UCSD-AML1 (cell line): Measurements from ENCODE around the gene ANKRD11.

Source experiments
- DNase-seq: peaks from one replicate; lab custom pipeline; 2025; ENCODE audit not compliant: unreplicated experiment; lab: John Stamatoyannopoulos, UW

ANKRD11 gene

DNA sequence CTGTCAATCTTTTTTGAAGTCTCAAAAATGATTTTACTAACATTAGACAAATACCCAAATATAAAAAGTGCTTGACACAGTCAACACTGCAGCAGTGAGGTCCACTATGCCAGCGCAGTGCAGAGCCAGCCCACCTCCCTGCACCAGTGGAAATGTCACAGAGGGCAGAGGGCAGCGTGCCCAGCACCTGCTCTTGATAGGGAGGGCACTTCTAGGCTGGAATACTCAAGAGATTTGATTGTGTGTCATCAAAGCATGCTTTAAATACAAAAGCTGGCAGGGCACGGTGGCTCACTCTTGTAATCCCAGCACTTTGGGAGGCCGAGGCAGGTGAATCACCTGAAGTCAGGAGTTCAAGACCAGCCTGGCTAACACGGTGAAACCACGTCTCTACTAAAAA, 136.0 kb downstream of the ANKRD11 start:
- no peak for DNase-seq

DNA sequence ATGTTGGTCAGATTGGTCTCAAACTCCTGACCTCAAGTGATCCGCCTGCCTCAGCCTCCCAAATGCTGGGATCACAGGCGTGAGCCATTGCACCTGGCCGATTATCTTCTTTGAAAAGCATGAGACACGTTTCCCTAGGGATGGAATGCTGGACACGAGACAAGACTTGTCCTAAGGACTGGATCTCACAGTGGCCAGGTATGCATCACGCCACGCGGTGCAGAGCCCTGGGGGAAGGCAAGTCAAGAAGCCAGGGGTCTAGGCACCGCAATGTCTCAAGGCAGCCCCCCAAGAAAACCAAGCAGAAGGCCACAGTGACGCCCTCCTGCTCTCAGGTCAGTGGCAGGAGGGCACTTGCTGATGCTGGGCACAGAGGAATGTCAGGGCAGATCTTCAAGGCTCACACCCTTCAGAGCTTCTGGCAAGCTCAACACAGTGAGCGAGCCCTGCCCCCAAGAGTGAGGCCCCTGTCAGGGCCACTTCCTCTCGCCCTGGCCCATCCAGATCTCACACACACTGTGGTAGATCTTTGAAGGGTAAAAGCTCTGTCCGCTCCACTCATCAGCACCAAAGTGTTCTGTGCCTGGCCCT, 138.2 kb downstream of the ANKRD11 start:
- no peak for DNase-seq

DNA sequence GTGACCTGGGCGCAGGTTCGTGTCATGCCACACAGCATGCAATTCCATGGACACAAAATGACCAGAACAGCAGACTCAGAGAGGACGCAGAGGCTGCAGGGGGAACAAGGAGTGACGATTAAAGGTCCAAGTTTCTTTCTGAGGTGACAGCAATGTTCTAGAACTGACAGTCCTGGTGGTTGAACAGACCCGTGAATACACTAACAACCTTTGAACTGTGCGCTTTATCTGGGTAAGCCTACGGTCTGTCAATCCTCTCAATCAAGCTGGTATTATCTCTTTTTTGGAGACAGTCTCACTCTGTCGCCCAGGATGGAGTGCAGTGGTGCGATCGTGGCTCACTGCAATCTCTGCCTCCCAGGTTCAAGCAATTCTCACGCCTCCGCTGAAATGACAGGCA, 138.7 kb downstream of the ANKRD11 start:
- no peak for DNase-seq

DNA sequence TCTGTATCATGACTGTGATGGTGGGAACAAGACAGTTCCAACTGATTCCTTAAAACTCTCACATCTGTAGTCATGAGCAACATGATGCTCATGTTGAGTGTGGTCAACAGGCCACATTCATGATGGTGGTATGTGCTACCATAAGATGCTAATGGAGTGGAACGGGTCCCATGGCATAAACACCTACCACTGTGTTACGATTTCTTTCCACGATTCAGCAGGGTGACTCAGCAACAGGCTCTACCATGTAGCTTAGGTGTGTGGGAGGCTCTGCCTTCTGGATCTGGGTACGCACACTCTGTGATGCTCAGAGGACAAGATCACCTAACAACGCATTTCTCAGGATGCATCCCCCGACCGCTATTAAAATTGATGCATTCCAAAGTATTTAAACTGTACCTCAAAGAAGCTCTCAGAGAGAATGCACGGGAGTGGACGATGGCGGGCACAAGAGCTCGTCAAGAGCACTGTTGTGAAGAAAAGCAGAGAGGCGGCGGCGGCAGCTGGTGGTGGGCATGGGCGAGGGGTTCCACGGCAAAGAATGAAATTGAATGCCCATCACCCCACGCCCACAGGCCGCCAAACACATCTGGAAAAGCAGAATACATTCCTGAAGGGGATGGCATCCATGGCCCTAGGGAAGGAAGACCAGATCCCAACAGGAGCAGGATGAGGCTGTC, 139.5 kb downstream of the ANKRD11 start:
- no peak for DNase-seq

DNA sequence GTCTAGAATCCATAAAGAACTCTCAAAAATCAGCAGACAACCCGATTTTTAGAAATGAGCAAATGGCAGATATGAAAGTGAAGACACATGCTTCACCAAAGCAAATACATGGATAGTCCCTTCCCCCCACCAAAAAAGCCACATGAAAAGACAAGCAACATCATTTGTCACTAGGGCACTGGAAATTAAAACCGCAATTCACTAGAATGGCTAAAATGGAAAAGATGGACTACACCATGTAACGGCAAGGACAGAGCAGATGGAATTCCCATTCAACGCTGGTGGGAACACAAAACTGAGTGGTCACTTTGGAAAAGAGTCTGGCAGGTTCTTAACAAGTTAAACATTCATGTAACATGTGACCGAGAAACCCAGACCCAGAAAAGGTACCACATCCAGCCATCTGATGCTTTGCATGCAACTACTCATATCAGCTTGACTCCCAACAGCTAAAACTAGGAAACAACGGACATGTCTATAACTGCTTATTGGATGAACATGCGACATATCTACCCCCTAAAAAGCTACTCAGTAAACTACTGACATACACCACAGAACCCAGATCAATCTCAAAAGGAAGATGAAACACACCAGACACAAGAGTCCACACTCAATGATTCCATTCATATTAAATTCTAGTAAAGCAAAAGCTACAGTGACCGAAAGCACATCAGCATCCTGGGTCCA, 140.3 kb downstream of the ANKRD11 start:
- no peak for DNase-seq

DNA sequence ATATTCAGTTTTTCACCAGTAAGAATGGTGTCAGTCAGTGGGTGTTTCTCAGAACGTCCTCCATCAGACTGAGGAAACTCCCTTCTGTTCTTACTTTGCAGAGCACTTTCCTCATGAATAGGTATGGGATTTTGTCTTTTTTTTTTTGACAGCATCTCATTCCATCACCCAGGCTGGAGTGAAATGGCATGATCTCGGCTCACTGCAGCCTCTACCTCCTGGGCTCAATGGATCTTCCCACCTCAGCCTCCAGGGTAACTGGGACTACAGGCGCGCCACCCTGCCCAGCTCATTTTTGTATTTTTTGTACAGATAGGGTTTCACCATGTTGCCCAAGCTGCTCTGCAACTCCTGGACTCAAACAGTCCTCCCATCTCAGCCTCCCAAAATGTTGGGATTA, 142.6 kb downstream of the ANKRD11 start:
- DNase-seq, result no peak

DNA sequence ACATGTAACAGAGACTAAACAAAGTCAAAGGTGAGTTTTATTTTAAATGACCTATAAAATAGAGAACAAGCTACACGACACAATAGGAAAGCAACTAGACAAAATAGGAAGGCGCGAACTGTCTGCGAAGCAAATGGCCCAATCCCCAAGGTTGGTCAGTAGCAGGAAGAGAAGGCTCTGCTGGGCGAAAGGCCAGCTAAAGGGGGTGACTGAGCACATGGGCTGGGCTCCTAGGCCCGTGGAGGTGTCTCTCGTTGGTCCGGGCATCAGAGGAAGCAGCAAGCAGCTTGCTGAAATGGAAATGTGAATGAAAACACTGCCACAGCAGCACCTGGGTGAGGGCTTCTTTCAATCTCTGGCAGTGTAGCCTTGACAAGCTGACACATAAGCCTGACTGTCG, 143.5 kb downstream of the ANKRD11 start:
- DNase-seq, result no peak

DNA sequence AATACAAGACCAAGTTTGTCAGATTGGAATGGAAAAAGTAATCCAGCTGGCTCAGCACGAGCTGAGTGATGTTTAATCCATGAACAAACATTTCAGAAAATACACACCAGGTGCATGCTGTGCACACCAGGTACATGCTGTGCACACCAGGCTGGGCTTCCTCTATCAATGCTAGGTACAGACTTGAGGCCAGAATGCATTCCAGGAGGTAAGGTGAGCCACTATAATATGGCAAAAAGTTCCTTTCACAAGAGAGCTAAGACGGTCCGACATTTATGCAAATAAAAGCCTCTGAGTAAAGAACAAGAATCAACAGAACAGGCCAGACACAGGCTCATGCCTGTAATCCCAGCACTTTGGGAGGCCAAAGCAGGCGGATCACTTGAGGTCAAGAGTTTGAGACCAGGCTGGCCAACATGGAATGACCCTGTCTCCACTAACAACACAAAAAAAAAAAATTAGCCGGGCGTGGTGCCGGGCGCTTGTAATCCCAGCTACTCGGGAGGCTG, 144.7 kb downstream of the ANKRD11 start:
- no peak for DNase-seq

DNA sequence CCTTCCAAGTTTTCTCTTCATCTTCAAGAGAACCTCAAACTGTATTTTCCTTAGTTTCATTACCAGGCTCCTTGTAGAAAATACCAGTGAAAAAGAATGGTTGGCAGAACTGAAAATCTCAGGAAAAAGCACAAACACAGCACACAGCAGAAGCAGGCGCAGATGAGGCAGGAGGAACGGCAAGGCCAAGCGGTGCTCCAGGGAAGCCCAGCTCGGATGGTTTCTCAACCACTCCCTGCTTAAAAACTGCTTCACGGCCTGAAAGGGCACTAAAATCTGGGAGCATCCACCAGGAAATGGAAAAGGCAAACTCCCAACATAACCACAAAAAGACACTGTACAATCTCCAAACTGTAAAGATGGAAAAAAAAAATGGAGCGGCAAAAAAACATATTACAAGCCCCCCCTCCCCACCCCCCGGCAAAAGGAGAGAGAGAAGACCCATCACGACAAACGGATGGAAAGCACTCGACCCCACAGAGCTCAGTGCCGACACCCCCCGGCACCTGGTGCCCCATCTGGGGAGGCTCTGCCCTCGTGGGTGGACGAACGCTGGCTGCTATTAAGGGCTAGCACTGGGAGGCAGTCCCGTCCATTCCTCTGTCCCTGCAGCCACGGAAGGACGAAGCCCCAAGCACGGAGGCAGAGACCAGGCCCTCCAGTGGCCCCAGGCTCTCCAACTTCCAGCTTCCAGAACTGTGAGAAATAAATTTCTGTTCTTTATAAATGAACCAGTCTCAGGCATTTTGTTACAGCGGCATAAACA, 145.3 kb downstream of the ANKRD11 start:
- DNase-seq, result no peak

DNA sequence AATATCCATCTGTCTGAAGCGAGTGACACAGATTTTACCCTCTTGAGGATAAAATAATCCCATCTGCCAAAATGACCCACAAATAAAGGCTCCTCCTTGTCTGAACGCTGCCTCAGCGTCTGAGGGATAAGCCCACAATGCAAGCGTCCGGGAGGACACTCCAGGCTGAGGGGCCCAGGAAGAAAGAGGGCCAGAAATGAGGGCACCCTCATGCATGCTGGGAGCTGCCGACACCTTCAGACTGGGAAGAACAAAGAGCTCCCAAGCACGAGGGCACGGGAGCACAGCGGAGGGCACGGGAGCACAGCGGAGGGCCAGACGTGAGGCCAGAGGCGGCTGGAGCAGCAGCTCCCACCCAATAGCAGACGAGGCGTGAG, 145.9 kb downstream of the ANKRD11 start:
- DNase-seq, result no peak

DNA sequence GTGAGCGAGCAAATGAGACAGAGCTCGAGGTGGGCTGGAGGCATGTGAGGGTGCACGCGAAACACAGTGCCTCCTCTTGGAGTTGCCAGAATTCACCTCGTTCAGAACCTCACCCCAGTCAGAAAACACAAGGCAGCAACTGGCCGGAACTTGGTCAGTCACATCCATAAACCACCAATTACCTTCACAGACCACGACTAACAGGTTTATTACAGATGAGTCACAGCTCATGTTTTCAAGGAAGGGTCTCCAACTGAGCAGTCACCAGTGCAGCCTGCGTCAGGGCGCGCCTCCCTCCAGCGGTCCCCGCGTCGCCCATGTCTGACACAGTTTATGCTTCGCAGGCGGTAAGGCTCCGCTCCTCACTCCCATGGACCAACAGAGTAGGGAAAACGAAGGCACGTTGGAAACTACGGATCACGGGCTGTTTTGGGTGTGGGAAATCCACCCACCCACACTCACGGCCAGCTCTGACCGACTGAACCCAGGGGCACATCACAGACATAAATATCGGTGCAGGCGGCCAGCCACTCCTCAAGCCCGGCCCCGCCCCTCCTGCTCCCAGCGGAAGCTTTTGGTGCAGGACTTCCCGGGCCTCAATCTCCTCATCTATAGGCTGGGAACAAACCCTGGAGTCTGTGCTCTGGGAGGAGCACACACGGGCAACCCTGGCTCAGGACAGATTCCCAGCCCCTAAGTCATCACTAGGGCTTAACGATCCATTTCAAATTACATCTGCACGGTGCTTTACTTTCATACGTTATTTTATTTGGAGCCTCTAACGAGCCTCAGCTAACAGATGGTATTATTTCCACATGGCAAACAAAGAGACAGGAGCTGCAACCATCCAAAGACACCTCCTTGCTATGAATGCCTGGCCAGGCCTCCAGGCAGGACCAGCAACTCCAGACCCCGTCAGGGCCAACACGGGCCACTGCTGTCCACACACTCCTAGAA, 146.6 kb downstream of the ANKRD11 start:
- DNase-seq, result no peak

DNA sequence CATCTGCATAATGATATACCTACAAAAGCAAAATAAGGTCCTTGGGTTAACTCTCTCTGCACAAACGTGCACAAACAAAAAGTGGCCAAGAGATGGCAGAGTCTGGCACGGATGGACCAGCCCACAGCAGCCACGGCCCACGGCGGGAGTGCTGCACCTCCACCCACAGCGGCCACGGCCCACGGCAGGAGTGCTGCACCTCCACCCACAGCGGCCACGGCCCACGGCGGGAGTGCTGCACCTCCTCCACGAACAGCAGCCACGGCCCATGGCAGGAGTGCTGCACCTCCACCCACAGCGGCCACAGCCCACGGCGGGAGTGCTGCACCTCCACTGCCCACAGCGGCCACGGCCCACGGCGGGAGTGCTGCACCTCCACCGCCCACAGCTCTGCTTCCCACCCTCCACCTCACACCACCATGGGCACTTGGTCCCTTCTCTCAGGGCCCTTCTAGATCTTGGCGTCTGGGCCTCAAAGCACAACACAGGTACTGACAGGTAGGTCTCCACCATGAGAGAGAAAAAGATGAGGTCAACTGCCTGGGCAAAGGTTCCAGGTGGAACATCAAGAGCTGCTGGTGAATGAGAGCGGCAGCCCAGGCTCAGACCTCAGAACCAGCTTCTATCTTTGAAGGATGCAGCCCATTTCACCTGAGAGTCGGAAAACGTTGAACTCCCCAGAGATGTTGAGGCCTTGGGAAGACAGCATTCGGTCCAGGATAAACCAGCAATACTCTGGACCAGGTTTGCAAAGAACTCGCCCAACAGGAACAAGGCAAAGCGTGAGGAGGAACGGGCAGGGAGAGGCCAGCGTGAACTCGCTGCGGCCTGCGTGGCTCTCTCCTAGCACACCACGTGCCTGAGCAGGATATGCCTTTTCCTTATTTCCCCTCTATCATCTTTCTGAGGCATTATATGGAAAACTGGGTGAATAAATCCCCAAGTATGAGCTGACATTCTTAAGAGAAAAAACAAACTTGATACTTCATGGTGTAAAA, 148.4 kb downstream of the ANKRD11 start:
- DNase-seq, result no peak

DNA sequence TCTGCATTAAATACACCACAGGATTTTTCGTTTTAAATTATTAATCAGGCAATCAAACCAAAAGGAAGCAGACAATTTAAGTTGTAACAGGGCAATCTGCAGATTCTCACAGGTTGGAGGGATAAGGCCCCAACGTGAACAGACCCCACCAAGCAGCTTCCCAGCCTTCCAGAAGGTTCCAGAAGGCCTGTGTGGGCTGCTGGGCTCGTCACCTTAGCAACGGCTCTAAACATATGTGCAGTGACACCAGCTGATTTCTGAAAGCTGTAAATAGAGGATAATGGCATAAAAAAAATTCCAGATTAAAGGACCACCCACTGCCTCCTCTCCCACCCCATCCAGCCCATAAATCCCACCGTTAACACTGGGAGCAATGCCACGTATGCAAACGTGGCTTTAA, 149.1 kb downstream of the ANKRD11 start:
- DNase-seq, result no peak

DNA sequence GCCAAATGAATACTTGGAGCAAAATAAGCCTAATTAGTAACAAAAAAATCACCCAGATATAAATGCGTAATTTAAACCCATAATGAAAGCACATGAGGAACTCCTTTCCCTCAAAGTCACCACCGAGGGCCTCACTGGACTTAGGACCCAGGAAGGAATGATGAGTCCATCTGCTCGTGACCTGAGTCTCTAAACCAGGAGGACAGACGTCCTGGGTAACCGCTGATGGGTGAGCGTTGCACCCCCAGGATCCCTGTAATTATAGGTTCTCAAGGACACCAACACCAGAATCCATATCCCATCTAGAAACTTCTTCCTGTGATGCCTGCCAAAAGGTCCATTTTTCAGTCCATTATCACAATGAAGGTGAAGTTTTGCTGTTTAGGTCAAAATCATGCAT, 151.5 kb downstream of the ANKRD11 start:
- DNase-seq, result no peak

DNA sequence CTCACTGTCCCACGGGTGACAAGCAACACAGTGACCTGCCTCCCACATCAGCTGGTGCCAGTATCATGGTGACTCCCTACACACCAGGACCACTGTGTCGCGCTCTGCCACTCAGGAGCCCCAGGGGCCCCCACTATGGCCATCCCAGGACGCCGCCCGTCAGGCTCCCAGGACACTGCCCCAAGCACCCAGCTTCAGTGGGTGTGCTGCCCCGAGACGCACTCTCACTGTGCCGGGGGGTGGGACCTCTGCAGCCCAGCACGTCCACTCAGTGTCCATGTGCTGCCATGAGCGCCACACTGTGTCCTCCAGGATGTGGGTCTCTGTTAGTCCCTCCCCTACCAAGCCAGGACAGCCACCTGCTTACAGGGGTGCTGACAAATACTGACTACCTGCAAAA, 152.4 kb downstream of the ANKRD11 start:
- no peak for DNase-seq

DNA sequence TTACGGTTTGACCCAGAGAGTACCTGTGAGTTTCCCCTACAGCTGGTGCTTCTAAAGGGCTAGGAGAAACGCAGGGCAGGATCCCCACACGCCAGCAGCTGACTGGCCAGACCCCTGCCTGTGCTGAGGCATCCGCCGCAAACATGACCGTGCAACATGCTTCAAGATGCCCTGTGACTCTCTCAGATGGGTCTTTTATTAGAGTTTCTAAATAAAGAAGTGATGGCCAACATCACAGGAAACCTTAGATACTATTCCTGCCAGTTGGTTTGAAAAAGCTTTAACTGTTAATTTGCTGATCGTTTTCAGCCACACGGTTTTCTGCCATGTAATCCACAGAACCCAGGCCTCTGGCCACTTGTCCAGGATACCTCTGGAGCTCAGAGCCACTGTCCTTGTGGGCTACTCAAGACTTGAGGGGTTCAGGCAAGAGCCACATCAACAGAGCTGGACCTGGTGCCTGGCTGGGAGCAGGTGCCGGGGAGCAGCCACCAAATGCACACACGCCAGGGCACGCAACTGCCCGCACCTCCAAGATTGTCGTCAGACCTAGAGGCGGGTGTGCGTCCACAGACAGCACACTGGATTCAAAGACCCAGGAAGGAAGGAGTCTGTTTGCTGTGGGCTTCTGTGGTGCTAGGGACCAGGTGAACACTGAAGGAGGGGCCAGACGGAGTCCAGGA, 154.4 kb downstream of the ANKRD11 start:
- no peak for DNase-seq

DNA sequence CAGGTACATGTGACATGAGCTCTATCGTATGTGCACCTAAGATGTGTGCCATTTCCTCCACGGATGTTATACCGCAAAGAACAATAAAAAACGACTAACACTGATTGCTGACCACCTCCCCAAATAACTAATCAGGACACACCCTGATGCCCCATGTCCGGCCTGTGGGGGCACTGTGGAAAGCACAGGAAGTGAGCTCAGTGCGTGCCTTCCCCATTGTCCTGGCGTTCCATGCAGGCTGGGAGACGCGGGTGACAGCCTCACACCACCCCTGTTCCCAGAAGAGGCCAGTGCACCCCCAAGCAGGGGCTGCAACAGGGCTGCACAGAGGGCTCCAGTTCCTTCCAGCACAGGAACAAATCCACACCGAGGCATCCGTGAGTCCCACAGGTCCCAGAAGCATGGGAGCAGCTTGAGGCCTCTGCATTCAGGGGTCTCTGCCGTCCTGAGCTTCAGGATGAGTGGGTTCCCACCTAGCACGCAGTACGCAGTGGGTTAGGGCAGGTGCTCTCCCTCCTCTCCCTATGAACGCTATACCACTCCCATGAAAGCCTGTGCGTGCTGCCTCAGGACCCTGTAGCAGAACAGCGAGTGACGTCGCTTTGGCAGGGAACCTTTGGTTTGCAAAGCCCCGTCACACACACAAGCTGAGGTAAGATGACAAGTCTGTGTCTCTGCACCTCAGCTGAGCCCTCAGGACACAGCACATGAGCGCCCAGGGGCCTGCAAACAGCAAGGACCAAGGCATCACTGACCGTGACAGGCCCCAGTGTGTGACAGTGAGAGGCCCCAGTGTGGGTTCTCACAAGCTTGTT, 155.2 kb downstream of the ANKRD11 start:
- DNase-seq, result no peak

DNA sequence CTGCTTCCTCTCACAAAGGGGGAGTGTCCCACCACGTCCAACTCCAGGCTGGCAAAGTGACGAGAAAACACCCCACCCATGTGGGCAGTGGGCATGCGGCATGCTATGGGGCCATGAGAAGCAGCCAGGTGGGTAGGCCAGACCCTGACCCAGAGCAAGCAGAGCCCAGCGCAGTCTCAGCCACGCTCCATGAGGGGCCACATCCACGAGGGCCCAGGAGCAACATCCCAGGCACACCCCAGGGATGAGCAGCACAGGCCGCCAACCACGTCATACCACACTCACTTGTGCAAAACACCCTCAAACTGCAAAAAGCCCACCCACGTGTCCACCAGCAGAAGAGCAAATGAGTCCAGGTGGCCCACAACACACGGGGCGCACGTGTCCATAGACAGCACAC, 155.9 kb downstream of the ANKRD11 start:
- no peak for DNase-seq
